ENCODE measurements around the gene ADTRP. TPM values are rescaled to one million over a fixed set of nuclear protein-coding genes. Genes with fewer than 3 reads are reported as not detected.

Gene ADTRP
- total RNA-seq, 4 donors from 2014 or later: not detected

- H3K4me1 ChIP-seq: no peaks in the 10 kb centered on the region
- H3K27me3 ChIP-seq: no peaks in the 10 kb centered on the region
- no peak for TF ChIP-seq POLR2A (IDR thresholded peaks at IDR 0.05)
- TF ChIP-seq CTCF (IDR thresholded peaks at IDR 0.05): no peak
- no peak for TF ChIP-seq EP300 (IDR thresholded peaks at IDR 0.05)
- DNase-seq (ENCODE audit: low spot score in 2 of 2): no peak
- no peaks in the 10 kb centered on the region for H3K9me3 ChIP-seq
- H3K4me3 ChIP-seq: no peak overlapping the region
- 85 to 93% methylated on average over 3 of the region's 3 CpGs for WGBS, 2 donors
- no peak overlapping the region for H3K27ac ChIP-seq
- no peaks in the 10 kb centered on the region for H3K36me3 ChIP-seq
These were observed 43.2 kb upstream of the ADTRP start for GRCh38 chr6:11821781-11822180.

DNA sequence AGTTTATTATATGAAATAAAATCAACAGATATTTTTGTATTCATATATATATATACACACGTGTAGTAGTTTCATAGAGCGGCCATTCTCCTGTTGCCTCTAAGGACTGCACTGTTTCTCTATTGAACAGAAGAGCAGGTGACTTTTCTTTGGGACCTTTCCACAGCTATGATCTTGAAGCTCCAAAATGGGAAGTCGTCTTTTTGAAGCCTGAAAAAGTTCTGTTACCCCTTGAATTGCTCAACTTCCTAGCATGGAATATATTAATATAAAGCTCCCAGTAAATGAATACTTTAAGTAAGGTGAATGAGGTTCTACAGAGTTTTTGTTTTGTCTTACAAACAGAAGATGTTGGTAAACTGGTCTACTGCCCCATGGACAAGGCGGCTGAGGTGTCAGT lies 42.2 kb upstream of the ADTRP start:
- Histone ChIP-seq H3K27ac (no peak overlapping the region), H3K4me3 (no peak overlapping the region), H3K4me1 (no peaks in the 10 kb centered on the region), H3K27me3 (no peaks in the 10 kb centered on the region), H3K9me3 (no peaks in the 10 kb centered on the region), H3K36me3 (no peaks in the 10 kb centered on the region)
- TF ChIP-seq CTCF (IDR thresholded peaks at IDR 0.05): no peak
- TF ChIP-seq POLR2A (IDR thresholded peaks at IDR 0.05): no peak
- no peak for TF ChIP-seq EP300 (IDR thresholded peaks at IDR 0.05)
- 71 to 79% methylated on average over 4 of the region's 4 CpGs for WGBS, 2 donors
- no peak for DNase-seq (ENCODE audit: low spot score in 2 of 2)

- no peak overlapping the region for H3K4me3 ChIP-seq
- H3K4me1 ChIP-seq: no peaks in the 10 kb centered on the region
- H3K36me3 ChIP-seq: no peaks in the 10 kb centered on the region
- no peaks in the 10 kb centered on the region for H3K27me3 ChIP-seq
- no peak for TF ChIP-seq EP300 (IDR thresholded peaks at IDR 0.05)
- TF ChIP-seq POLR2A (IDR thresholded peaks at IDR 0.05): no peak
- TF ChIP-seq CTCF (IDR thresholded peaks at IDR 0.05): no peak
- DNase-seq (ENCODE audit: low spot score in 2 of 2): no peak
- WGBS, 2 donors: 97 to 100% methylated on average over 3 of the region's 3 CpGs
- no peaks in the 10 kb centered on the region for H3K9me3 ChIP-seq
- no peak overlapping the region for H3K27ac ChIP-seq
These were observed 40.9 kb upstream of the ADTRP start for GRCh38 chr6:11819486-11819885.

DNA sequence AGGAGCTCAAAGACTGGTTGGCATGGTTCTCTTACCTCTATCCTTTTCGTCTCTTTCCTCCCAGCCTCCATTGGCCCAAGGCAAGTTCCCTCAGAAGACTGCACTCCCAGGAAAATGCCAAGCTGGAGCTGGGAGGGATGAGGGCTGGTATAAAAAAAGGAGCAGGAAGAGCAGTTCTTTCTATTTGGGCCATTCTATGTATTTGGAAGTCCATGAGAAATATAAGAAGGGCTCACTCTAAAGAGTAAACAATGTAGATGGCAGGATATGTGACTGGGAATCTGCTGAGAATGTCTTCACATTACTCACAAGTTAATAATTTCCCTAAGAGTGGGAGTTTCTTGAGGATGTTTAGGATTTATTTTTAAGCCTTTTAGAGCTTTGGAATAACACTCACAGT lies 36.6 kb upstream of the ADTRP start:
- no peak for TF ChIP-seq CTCF (IDR thresholded peaks at IDR 0.05)
- no peak for TF ChIP-seq EP300 (IDR thresholded peaks at IDR 0.05)
- TF ChIP-seq POLR2A (IDR thresholded peaks at IDR 0.05): no peak
- no peak overlapping the region for H3K27ac ChIP-seq
- WGBS, 2 donors: 81 to 100% methylated on average over 1 of the region's 1 CpG

DNA sequence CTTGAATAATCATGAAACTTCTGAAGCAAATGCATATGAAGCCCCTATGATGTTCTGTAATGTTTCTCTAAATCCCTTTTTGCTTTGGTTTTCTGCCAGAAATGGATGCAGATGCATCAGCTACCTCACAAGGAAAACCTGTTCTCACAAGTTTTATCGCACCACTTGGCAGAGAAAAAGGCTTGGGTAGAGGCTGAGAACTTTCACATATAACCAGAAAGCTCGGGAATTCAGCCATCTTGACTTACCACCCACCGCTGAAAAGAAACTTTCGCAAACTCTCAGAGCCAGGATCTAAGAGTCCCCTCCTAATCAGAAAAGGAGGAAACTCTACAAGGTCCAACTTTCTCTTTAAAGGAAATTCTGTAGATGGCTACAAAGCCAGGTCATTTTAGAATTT lies 36.2 kb upstream of the ADTRP start:
- Histone ChIP-seq H3K4me1 (peaks cover 0 to 15% (median 8%) of the 10 kb centered on the region in 4 donors), H3K36me3 (no peaks in the 10 kb centered on the region), H3K27me3 (no peaks in the 10 kb centered on the region), H3K4me3 (no peak overlapping the region), H3K27ac (no peak overlapping the region), H3K9me3 (no peaks in the 10 kb centered on the region)
- 91 to 97% methylated on average over 4 of the region's 4 CpGs for WGBS, 2 donors
- DNase-seq (ENCODE audit: low spot score in 2 of 2): no peak
- TF ChIP-seq POLR2A (IDR thresholded peaks at IDR 0.05) (no peak), CTCF (IDR thresholded peaks at IDR 0.05) (no peak), EP300 (IDR thresholded peaks at IDR 0.05) (no peak)

More for the DNA sequence above, 36.6 kb upstream of the ADTRP start:
- no peak for DNase-seq (ENCODE audit: low spot score in 2 of 2)
- Histone ChIP-seq H3K9me3 (no peaks in the 10 kb centered on the region), H3K36me3 (no peaks in the 10 kb centered on the region), H3K4me3 (no peak overlapping the region), H3K27me3 (no peaks in the 10 kb centered on the region), H3K4me1 (peaks cover 0 to 11% (median 5%) of the 10 kb centered on the region in 4 donors)

Measured in tibial nerve (tissue), 4 donors.